Lower leg skin (tissue), 4 donors: Measurements from ENCODE around the gene ZNF354C. TPM values are rescaled to one million over a fixed set of nuclear protein-coding genes. Genes with fewer than 3 reads are reported as not detected.

ENCODE experiments used
- DNase-seq, 2 donors: peaks; one replicate each; pipeline ENCODE4 v3.0.0-alpha.2; 2019; ENCODE audit warnings: low spot score in 2 of 2
- H3K4me3 ChIP-seq: fragments of 200-600 bp; sonication (generic); 2 replicates; pipeline ENCODE4 v1.5.1; 2017; ENCODE audit warnings: mild to moderate bottlenecking, low read depth; ENCODE audit not compliant: poor library complexity, severe bottlenecking
- POLR2A ChIP-seq, 2 donors: fragments of 450-650 bp; IDR thresholded peaks; one replicate each; pipeline ENCODE4 v1.6.1; 2016 to 2017; ENCODE audit warnings: antibody characterized with exemption in 2 of 2, mild to moderate bottlenecking in 1 of 2, moderate library complexity in 1 of 2
- WGBS, 2 donors: methylation state at CpG; one replicate each; pipeline ENCODE4 v1.1.5; 2018; 5-methylcytosine and 5-hydroxymethylcytosine counted together
- intact Hi-C: fragments of 100-400 bp; cut with DNase I; formaldehyde crosslinking; loops from one replicate; pipeline ENCODE4 v1.15.0; 2023; ENCODE audit warnings: low total_unique reads
- total RNA-seq, 4 donors: library from RNA; depleted of rRNA; stranded (reverse); fragments of >200 nt; gene quantifications; one replicate each; pipeline ENCODE4 v1.1.0, GENCODE V29; 2016
- TF ChIP-seq, protein P1 (sequence below), 3 donors: fragments of 450-650 bp; IDR thresholded peaks; one replicate each; pipeline ENCODE4 v1.5.1; 2016; ENCODE audit warnings: antibody characterized with exemption in 3 of 3, mild to moderate bottlenecking in 3 of 3, moderate library complexity in 2 of 3

The ZNF354C gene
- total RNA-seq, 4 donors from 2014 or later: 1.3 to 3.4 (median 2.0) TPM

- TF ChIP-seq, protein P1, sequence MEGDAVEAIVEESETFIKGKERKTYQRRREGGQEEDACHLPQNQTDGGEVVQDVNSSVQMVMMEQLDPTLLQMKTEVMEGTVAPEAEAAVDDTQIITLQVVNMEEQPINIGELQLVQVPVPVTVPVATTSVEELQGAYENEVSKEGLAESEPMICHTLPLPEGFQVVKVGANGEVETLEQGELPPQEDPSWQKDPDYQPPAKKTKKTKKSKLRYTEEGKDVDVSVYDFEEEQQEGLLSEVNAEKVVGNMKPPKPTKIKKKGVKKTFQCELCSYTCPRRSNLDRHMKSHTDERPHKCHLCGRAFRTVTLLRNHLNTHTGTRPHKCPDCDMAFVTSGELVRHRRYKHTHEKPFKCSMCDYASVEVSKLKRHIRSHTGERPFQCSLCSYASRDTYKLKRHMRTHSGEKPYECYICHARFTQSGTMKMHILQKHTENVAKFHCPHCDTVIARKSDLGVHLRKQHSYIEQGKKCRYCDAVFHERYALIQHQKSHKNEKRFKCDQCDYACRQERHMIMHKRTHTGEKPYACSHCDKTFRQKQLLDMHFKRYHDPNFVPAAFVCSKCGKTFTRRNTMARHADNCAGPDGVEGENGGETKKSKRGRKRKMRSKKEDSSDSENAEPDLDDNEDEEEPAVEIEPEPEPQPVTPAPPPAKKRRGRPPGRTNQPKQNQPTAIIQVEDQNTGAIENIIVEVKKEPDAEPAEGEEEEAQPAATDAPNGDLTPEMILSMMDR (IDR thresholded peaks at IDR 0.05): no peak
- no peak for TF ChIP-seq POLR2A (IDR thresholded peaks at IDR 0.05)
- 83 to 89% methylated on average over 10 of the region's 10 CpGs for WGBS, 2 donors
- no peak for DNase-seq
- intact Hi-C loops: no loop called here
- H3K4me3 ChIP-seq: no peak overlapping the region
Measured at GRCh38 chr5:179131321-179131835, 71.2 kb downstream of the ZNF354C start.

DNA sequence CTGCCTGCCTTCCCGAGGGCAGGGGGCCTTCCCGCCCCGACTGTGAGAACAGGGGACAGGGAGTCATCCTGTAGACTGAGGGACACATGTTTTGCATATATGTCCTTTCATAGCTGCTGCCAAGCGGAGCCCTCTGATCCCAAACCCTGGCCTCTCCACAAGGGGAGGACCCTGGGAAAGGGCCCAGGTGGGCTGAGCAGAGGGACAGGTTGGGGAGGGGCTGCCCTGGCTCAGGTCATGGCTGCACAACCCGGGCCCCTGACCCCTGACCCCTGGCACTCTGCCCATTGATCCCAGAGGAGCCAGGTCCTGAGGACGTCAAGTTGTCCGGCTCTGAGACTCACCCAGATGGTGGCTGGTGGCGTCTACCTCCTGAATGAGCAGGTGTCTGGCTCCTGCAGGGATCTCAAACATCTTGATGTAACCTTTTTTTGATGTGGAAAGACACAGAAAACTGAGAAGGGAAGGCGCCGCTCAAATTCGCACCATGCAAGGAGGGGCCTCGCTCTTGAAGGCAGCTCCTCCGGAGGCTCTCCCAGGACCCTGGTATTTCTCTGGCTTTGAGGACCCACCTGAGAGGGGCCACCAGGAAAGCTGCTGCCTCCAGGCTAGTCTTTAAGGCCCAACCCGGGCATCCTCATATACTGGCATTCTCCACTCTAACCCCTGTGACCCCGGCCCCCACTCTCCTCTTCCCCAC is 71.9 kb downstream of the ZNF354C start:
- no peak for DNase-seq
- H3K4me3 ChIP-seq: no peak overlapping the region
- TF ChIP-seq, protein P1 (IDR thresholded peaks at IDR 0.05): no peak
- intact Hi-C loops: no loop called here
- WGBS, 2 donors: 67 to 84% methylated on average over 11 to 14 of the region's 15 CpGs

DNA sequence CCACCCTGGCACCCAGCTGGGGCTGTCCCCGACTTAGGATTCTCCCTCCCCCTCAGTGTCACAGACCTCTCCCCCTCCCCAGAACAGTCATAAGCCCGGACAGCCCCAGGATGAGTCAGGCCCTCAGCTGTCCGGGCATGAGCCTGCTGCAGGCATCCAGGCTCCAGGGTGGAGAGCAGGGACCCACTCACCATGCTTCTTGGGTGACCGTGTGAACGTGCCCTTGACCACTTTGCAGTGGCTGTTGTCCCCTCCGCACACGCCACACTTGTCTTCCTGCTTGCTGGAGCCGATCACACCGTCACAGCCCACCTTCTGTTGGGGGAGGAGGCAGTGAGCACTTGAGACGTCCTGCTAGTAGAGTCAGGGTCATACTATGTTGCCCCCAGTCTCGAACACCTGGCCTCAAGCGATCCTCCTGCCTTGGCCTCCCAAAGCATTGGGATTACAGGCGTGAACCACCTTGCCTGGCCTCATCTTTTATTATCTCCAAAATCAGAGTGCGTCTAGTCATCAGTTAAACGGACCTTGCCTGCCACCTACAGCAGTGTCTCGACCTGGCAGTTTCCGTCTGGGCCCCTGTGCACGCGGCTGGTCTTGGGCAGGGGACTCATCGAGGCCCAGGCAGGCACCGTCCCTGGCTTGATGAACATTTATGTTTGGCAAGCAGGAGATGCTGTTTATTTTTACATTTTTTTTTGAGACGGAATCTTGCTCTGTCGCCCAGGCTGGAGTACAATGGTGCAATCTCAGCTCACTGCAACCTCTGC is 72.6 kb downstream of the ZNF354C start:
- intact Hi-C loops: no loop called here
- 81 to 84% methylated on average over 23 of the region's 23 CpGs for WGBS, 2 donors
- DNase-seq: no peak
- TF ChIP-seq POLR2A (IDR thresholded peaks at IDR 0.05): no peak
- TF ChIP-seq, protein P1 (IDR thresholded peaks at IDR 0.05): no peak
- no peak overlapping the region for H3K4me3 ChIP-seq

Other genes with a start within 250 kb of the ZNF354C start
- gene ZNF354B, start 200.4 kb upstream of the ZNF354C start, total RNA-seq: 10 to 100 TPM in 3 of 4 donors, 1 to 10 TPM in 1; 9.5 to 24.8 (median 16.4) TPM
- 1 to 10 TPM in 3 of 4 donors, under 1 TPM in 1; 0.38 to 3.3 (median 1.9) TPM for gene ZFP2, start 164.5 kb upstream of the ZNF354C start, total RNA-seq
- gene ZNF454, start 119.2 kb upstream of the ZNF354C start, total RNA-seq: 1 to 10 TPM in 1 of 4 donors, under 1 TPM in 3; 0.08 to 4.2 (median 0.51) TPM
- not detected for gene GRM6, start 65.1 kb upstream of the ZNF354C start, total RNA-seq
- 1 to 10 TPM in 3 of 4 donors, under 1 TPM in 1; 0.84 to 8.4 (median 2.7) TPM for gene ZNF879, start 36.6 kb upstream of the ZNF354C start, total RNA-seq